Measurements from ENCODE around the gene MEGF11. TPM values are rescaled to one million over a fixed set of nuclear protein-coding genes. Genes with fewer than 3 reads are reported as not detected.
"Not testable (repeated sequence)": the region's sequence is repeated elsewhere in the genome, so short reads cannot be mapped to it uniquely, and the experiment has no call there.

The MEGF11 gene
- total RNA-seq, 1 experiment from 2014 or later: 0.34 TPM

GRCh38 chr15:65893060-65893459 is 360.5 kb downstream of the MEGF11 start:
- DNase-seq (ENCODE audit: low read depth): no peak

- DNase-seq (ENCODE audit: low read depth): no peak
These were observed 364.6 kb downstream of the MEGF11 start for GRCh38 chr15:65888981-65889380.

GRCh38 chr15:65887565-65887964 is 366.0 kb downstream of the MEGF11 start:
- no peak for DNase-seq (ENCODE audit: low read depth)

DNA sequence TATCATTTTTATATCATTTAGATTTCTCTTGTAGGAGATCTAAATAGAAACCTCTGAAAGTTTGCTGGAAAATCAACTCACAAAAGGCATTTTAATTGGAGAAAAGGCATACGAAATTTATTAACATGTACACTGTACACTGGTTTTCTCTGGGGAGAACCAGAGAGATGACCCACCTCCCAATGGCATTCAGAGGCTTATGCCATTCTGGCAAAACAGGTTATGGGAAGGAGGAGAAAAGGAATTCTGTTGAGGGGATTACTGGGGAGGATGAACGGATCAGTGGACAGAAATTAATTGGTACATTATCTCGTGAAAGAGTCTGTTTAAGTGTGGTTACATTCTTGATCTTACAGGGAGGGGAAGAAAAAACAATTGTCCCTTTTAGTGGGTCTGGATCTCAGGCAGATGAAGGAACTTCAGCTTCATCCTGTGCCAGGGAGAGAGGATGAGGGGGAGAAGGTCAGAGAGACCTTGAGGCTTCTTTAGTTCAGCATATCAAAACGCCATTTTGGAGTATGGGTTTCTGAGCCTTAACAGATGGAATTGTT is 367.8 kb downstream of the MEGF11 start:
- DNase-seq (ENCODE audit: low read depth): no peak

GRCh38 chr15:65884511-65884910 is 369.0 kb downstream of the MEGF11 start:
- DNase-seq (ENCODE audit: low read depth): no peak

GRCh38 chr15:65883571-65883970 is 370.0 kb downstream of the MEGF11 start:
- no peak for DNase-seq (ENCODE audit: low read depth)

DNA sequence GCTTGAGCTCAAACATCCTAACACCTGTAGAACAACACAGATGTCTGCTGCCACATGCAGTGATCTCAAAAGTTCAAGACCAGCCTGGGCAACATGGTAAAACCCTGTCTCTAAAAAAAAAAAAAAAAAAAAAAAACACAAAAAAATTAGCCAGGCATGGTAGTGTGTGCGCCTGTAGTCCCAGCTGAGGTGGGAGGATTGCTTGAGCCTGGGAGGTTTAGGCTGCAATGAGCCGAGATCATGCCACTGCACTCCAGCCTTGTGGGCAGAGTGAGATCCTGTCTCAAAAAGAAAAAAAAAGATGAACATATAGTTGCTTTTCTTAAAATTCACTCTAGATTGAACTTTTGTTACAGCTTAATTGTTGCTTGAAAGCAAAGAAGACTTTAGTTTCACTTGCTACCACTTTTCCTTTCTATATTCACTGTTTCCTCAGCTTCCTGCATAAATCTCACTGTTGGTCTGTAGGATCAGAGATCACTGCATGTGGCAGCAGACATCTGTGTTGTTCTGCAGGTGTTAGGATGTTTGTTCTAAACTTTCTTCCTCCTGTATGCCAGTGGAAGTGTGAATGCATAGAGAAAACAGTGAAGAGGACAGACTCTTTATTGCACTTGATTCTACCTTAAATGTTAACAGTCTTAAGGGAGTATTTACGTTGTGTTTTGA is 371.6 kb downstream of the MEGF11 start:
- no peak for DNase-seq (ENCODE audit: low read depth)

- DNase-seq (ENCODE audit: low read depth): no peak
These were observed 375.8 kb downstream of the MEGF11 start for GRCh38 chr15:65877749-65878148.

DNA sequence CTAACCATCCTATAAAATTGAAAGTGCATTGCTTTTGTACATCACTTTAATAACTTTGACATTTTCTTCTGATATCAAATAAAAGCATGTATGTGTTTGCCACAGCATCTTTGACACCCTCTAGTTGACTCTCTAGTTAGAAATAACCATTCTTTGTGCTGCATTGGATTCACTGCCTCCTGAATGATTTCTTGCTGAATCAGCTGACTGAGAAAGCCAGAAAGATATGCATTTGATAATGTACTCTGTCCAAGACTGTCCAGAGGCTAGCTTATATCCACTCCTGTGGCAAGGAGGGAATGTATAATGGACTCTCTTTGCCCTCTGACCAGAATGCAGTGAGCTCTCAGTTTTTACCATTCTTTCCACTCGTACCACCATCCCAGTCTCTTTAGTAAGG is 378.1 kb downstream of the MEGF11 start:
- no peak for DNase-seq (ENCODE audit: low read depth)

DNA sequence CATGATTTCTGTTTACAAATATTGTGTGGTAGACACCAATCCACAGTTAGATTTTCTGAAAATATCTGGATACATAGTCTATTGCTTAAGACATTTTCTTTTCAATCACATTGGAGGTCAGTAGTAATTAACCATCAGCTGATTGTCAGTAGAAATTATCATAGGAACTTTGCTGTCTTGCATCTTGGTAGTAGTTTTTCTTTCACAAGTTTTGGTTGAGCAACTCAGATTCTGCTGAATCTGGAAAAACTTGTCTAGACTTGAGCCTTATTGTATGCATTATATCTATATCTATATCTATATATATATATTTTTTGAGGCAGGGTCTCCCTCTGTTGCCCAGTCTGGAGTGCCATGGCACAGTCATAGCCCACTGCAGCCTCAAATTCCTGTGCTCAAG is 380.3 kb downstream of the MEGF11 start:
- DNase-seq (ENCODE audit: low read depth): no peak

GRCh38 chr15:65872596-65872995 is 381.0 kb downstream of the MEGF11 start:
- not testable (repeated sequence) for DNase-seq (ENCODE audit: low read depth)

DNA sequence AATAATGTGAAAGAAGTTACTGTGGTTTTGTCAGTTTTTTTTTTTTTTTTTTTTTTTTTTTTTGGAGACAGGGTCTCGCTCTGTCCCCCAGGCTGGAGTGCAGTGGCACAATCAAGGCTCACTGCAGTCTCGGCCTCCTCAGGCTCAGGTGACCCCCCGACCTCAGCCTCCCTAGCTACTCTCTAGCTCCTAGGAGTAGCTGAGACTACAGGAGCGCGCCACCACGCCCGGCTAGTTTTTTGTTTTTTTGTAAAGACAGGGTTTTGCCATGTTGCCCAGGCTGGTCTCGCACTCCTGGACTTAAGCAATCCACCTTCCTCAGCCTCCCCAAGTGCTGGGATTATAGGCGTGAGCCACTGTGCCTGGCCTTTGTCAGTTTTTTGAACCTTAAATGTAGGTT is 381.7 kb downstream of the MEGF11 start:
- not testable (repeated sequence) for DNase-seq (ENCODE audit: low read depth)

- DNase-seq (ENCODE audit: low read depth): peak; percentile 11
These were observed 382.5 kb downstream of the MEGF11 start for GRCh38 chr15:65870889-65871533.

DNA sequence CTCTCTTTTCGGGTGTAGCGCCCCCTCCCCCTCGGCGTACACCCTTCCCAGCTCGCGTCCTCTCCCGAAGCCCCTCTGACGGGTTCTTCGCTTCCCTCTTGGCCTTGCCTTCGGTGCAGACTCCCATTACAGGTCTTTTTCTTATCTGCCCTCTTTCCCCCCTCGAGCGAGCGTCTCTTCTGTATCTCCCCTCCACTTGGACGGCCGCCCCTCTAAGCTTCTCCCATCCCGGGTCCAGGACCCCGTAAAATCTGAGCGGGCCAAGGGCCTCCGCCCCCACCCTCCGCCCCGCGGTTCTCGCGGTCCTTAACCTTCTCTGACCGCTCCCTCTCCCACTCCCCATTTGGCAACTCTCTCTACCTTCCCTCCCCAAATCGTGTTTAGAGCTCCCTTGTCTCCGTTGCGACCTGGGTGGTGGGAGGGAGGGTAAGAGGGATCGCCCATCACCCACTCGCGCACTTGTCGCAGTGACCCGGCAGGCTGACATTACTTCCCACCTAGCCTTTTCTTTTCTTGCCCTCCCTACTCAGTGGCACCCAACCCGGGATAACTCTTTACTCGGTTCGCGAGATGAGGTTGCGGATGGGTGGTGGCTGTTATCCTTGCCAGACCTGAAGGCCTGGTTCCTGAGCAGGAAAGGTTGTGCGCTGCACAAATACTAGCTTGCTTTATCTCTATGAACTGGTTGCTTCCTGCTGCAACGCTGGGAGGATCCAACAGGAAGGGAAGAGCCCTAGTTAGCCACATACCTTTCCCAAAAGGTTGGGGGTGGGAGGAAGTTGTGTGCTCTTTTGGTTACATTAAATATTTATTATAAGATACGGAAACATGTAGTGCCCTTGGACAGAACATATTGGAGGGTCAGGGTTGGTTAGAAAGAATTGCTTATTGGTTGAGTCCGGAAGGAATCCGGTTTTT is 383.3 kb downstream of the MEGF11 start:
- DNase-seq (ENCODE audit: low read depth): peak; percentile 50

GRCh38 chr15:65869126-65869953 is 384.2 kb downstream of the MEGF11 start, which contains the start of gene RAB11A:
TSS of gene RAB11A (plus strand) at chr15:65869491. CDS start at chr15:65869586, 95 bp downstream.
- DNase-seq (ENCODE audit: low read depth): peak; percentile 98

- DNase-seq (ENCODE audit: low read depth): no peak
These were observed 384.9 kb downstream of the MEGF11 start for GRCh38 chr15:65868546-65869125.

- not testable (repeated sequence) for DNase-seq (ENCODE audit: low read depth)
These were observed 385.6 kb downstream of the MEGF11 start for GRCh38 chr15:65867933-65868332.

DNA sequence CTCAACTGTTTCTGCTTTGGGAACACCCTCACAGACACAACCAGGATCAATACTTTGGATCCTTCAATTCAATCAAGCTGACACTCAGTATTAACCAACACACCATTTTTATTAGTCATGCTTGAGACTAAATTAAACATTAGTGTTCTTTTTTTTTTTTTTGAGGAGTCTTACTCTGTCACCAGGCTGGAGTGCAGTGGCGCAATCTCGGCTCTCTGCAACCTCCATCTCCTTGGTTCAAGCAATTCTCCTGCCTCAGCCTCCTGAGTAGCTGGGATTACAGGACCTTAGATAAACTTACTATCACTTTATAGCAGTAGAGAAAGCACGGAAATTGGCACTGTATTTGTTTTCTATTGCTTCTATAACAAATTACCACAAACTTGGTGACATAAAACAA is 386.3 kb downstream of the MEGF11 start:
- DNase-seq (ENCODE audit: low read depth): no peak

DNA sequence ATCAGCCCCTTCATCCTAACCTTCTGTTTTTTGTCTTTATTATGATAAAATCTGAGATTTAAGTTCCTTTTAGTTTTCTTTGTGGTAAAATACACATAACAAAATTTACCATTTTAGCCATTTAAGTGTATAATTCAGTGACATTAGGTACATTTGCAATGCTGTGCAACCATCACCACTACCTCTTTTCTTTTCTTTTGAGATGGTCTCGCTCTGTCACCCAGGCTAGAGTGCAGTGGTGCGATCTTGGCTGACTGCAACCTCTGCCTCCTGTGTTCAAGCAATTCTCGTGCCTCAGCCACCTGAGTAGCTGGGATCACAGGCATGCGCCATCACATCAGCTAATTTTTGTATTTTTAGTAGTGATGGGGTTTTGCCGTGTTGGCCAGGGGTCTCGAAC is 390.4 kb downstream of the MEGF11 start:
- DNase-seq (ENCODE audit: low read depth): no peak

- peak; percentile 79 for DNase-seq (ENCODE audit: low read depth)
These were observed 390.9 kb downstream of the MEGF11 start for GRCh38 chr15:65862682-65863081.
